NCI-H1048 (cell line): ENCODE results near the gene DCUN1D2.

ENCODE experiments used
- DNase-seq: peaks from one replicate; lab custom pipeline; 2025; lab: John Stamatoyannopoulos, UW

The DCUN1D2 gene

GRCh38 chr13:113519556-113519955 is 29.0 kb upstream of the DCUN1D2 start:
- no peak for DNase-seq

GRCh38 chr13:113518076-113518803 is 27.7 kb upstream of the DCUN1D2 start:
- no peak for DNase-seq

GRCh38 chr13:113514847-113515246 is 24.3 kb upstream of the DCUN1D2 start:
- DNase-seq: no peak

GRCh38 chr13:113513761-113514160 is 23.2 kb upstream of the DCUN1D2 start:
- DNase-seq: no peak

GRCh38 chr13:113511361-113511760 is 20.9 kb upstream of the DCUN1D2 start:
- DNase-seq: no peak

GRCh38 chr13:113510871-113511270 is 20.4 kb upstream of the DCUN1D2 start:
- no peak for DNase-seq

- DNase-seq: no peak
Observed at GRCh38 chr13:113509989-113510388, 19.5 kb upstream of the DCUN1D2 start.

GRCh38 chr13:113508521-113509254 is 18.2 kb upstream of the DCUN1D2 start:
- no peak for DNase-seq

GRCh38 chr13:113507505-113508345 is 17.2 kb upstream of the DCUN1D2 start:
- DNase-seq: no peak

- DNase-seq: no peak
Observed at GRCh38 chr13:113506871-113507388, 16.4 kb upstream of the DCUN1D2 start.

GRCh38 chr13:113506025-113506685 is 15.6 kb upstream of the DCUN1D2 start:
- no peak for DNase-seq

GRCh38 chr13:113502686-113503085 is 12.2 kb upstream of the DCUN1D2 start:
- no peak for DNase-seq

GRCh38 chr13:113500530-113501265 is 10.2 kb upstream of the DCUN1D2 start:
- DNase-seq: no peak

- DNase-seq: no peak
Observed at GRCh38 chr13:113499936-113500335, 9.4 kb upstream of the DCUN1D2 start.

GRCh38 chr13:113498905-113499304 is 8.4 kb upstream of the DCUN1D2 start:
- DNase-seq: no peak

- no peak for DNase-seq
Observed at GRCh38 chr13:113497217-113497616, 6.7 kb upstream of the DCUN1D2 start.

GRCh38 chr13:113495494-113496210 is 5.1 kb upstream of the DCUN1D2 start:
- no peak for DNase-seq

- DNase-seq: no peak
Observed at GRCh38 chr13:113493315-113493951, 2.9 kb upstream of the DCUN1D2 start.

- no peak for DNase-seq
Observed at GRCh38 chr13:113491982-113492381, 1.5 kb upstream of the DCUN1D2 start.

- DNase-seq: no peak
Observed at GRCh38 chr13:113491418-113491883, 940 bp upstream of the DCUN1D2 start.
